H1 (cell line): ENCODE results near the gene R3HDM2. TPM values are rescaled to one million over a fixed set of nuclear protein-coding genes. Genes with fewer than 3 reads are reported as not detected.

Source experiments
- CTCF ChIA-PET: fragments of 300-600 bp; sonication (Branson Sonifier 250); formaldehyde crosslinking; loops from one replicate; lab custom pipeline; 2021; ENCODE audit not compliant: partially characterized antibody; lab: Charles Lee
- POLR2A ChIA-PET: fragments of 300-600 bp; sonication (Branson Sonifier 250); formaldehyde crosslinking; loops from one replicate; lab custom pipeline; 2021; ENCODE audit warnings: inconsistent platforms; ENCODE audit not compliant: partially characterized antibody; lab: Charles Lee
- DNase-seq, 2 experiments: peaks; one replicate each; pipeline versions ENCODE4 v3.0.0 to v3.0.0-alpha.2; 2010 to 2022; ENCODE audit warnings: low spot score in 2 of 2, low read depth in 1 of 2, mixed read lengths in 1 of 2
- FAIRE-seq: peaks from 2 replicates; lab custom pipeline; 2011; peaks lifted over from hg19 to GRCh38; lab: Jason Lieb, UNC
- H2AFZ ChIP-seq: 2 replicates; pipeline ENCODE4 v1.8.1; 2012; ENCODE audit warnings: low read length, inconsistent platforms
- H2AK5ac ChIP-seq: 2 replicates; pipeline ENCODE4 v1.6.1; 2013; ENCODE audit warnings: low read depth, low read length
- H2BK120ac ChIP-seq: replicated peaks from 2 replicates; pipeline ENCODE3; 2013; ENCODE audit warnings: low read depth, low read length, inconsistent platforms
- H2BK12ac ChIP-seq: 2 replicates; pipeline ENCODE4 v1.6.1; 2013; ENCODE audit warnings: low read depth, low read length
- H2BK15ac ChIP-seq: 2 replicates; pipeline ENCODE4 v1.6.1; 2013; ENCODE audit warnings: low read length
- H2BK20ac ChIP-seq: 2 replicates; pipeline ENCODE4 v1.6.1; 2013; ENCODE audit warnings: low read length
- H2BK5ac ChIP-seq: 2 replicates; pipeline ENCODE4 v1.6.1; 2013; ENCODE audit warnings: low read depth, low read length
- H3K14ac ChIP-seq: 2 replicates; pipeline ENCODE4 v1.6.1; 2013; ENCODE audit warnings: inconsistent platforms; ENCODE audit not compliant: insufficient read length
- H3K18ac ChIP-seq: 2 replicates; pipeline ENCODE4 v1.6.1; 2013; ENCODE audit warnings: low read length; ENCODE audit errors: extremely low read depth
- H3K23ac ChIP-seq: 2 replicates; pipeline ENCODE4 v1.6.1; 2013; ENCODE audit warnings: inconsistent platforms; ENCODE audit not compliant: insufficient read length
- H3K23me2 ChIP-seq: 2 replicates; pipeline ENCODE4 v1.6.1; 2013; ENCODE audit warnings: low read depth, low read length
- H3K27ac ChIP-seq: 2 replicates; pipeline ENCODE4 v1.6.1; 2011; ENCODE audit warnings: low read depth, low read length, inconsistent platforms
- H3K27me3 ChIP-seq, 4 experiments: replicated peaks in 1 of 4; 1 replicate in 1 of 4; 2 replicates in 3 of 4; pipeline versions ENCODE4 v1.6.1 to v1.8.1; 2011 to 2013; ENCODE audit warnings: low read length in 3 of 4, mild to moderate bottlenecking in 3 of 4, inconsistent platforms in 2 of 4, mixed read lengths in 2 of 4, moderate library complexity in 1 of 4; ENCODE audit not compliant: control insufficient read depth in 3 of 4, insufficient read depth in 3 of 4; ENCODE audit errors: extremely low read depth in 1 of 4
- H3K36me3 ChIP-seq, 4 experiments: 2 replicates each; pipeline versions ENCODE4 v1.6.1 to v1.8.1; 2011 to 2013; ENCODE audit warnings: mild to moderate bottlenecking in 4 of 4, low read length in 3 of 4, moderate library complexity in 2 of 4, control low read depth in 1 of 4, inconsistent platforms in 1 of 4; ENCODE audit not compliant: insufficient read depth in 4 of 4, control insufficient read depth in 2 of 4
- H3K4ac ChIP-seq: replicated peaks from 2 replicates; pipeline ENCODE3; 2013; ENCODE audit warnings: low read length, low read depth, mixed read lengths, inconsistent platforms; ENCODE audit not compliant: insufficient read length
- H3K4me1 ChIP-seq, 4 experiments: replicated peaks in 1 of 4; 1 replicate in 1 of 4; 2 replicates in 3 of 4; pipeline versions ENCODE4 v1.6.1 to v1.8.1; 2011 to 2013; ENCODE audit warnings: low read length in 3 of 4, inconsistent platforms in 2 of 4, mixed read lengths in 1 of 4; ENCODE audit not compliant: insufficient read depth in 4 of 4, control insufficient read depth in 3 of 4
- H3K4me2 ChIP-seq, 2 experiments: 2 replicates each; pipeline versions ENCODE4 v1.6.1 to v1.8.1; 2011 to 2013; ENCODE audit warnings: low read depth in 2 of 2, low read length in 2 of 2, control low read depth in 1 of 2, inconsistent platforms in 1 of 2, mild to moderate bottlenecking in 1 of 2; ENCODE audit not compliant: insufficient read depth in 1 of 2
- H3K4me3 ChIP-seq, 4 experiments: fragments of 200-600, 300-600 bp in 1 of 4; sonication (generic), shearing (Covaris generic), sonication (Bioruptor Twin) in 1 of 4; 2 replicates each; pipeline versions ENCODE4 v1.5.1 to v1.8.1; 2011 to 2016; ENCODE audit warnings: low read length in 4 of 4, low read depth in 3 of 4, control low read depth in 2 of 4, inconsistent platforms in 2 of 4, mild to moderate bottlenecking in 2 of 4, mixed read lengths in 1 of 4, moderate library complexity in 1 of 4; ENCODE audit not compliant: insufficient read depth in 2 of 4; ENCODE audit errors: extremely low read depth in 1 of 4
- H3K56ac ChIP-seq: replicated peaks from 2 replicates; pipeline ENCODE3; 2013; ENCODE audit warnings: low read depth, mild to moderate bottlenecking, mixed read lengths, low read length, inconsistent platforms; ENCODE audit not compliant: insufficient read length
- H3K79me1 ChIP-seq: 2 replicates; pipeline ENCODE4 v1.6.1; 2013; ENCODE audit warnings: low read depth, low read length, control low read depth
- H3K79me2 ChIP-seq, 2 experiments: 2 replicates each; pipeline versions ENCODE4 v1.6.1 to v1.8.1; 2012 to 2013; ENCODE audit warnings: low read length in 2 of 2, mild to moderate bottlenecking in 2 of 2, inconsistent platforms in 1 of 2; ENCODE audit not compliant: insufficient read depth in 2 of 2, control insufficient read depth in 1 of 2
- H3K9ac ChIP-seq, 4 experiments: replicated peaks in 1 of 4; 1 replicate in 1 of 4; 2 replicates in 3 of 4; pipeline versions ENCODE4 v1.6.1 to v1.8.1; 2011 to 2013; ENCODE audit warnings: low read depth in 3 of 4, low read length in 3 of 4, control low read depth in 2 of 4, mild to moderate bottlenecking in 2 of 4, moderate library complexity in 2 of 4, inconsistent platforms in 1 of 4; ENCODE audit errors: extremely low read depth in 1 of 4
- H3K9me3 ChIP-seq, 2 experiments: 2 replicates each; pipeline versions ENCODE4 v1.6.1 to v1.8.1; 2012 to 2013; ENCODE audit warnings: mild to moderate bottlenecking in 2 of 2, moderate library complexity in 2 of 2, control low read depth in 1 of 2, inconsistent platforms in 1 of 2, low read depth in 1 of 2, low read length in 1 of 2, mixed read lengths in 1 of 2; ENCODE audit not compliant: insufficient read depth in 2 of 2
- H4K20me1 ChIP-seq, 2 experiments: replicated peaks in 1 of 2; 2 replicates each; pipeline versions ENCODE3 to v1.8.1; 2011 to 2013; ENCODE audit warnings: inconsistent platforms in 2 of 2, low read length in 2 of 2, mild to moderate bottlenecking in 1 of 2; ENCODE audit not compliant: insufficient read depth in 2 of 2, control insufficient read depth in 1 of 2
- H4K5ac ChIP-seq: 2 replicates; pipeline ENCODE4 v1.6.1; 2013; ENCODE audit warnings: low read length, low read depth, mixed read lengths, inconsistent platforms; ENCODE audit not compliant: insufficient read length
- H4K8ac ChIP-seq: 2 replicates; pipeline ENCODE4 v1.8.0; 2013; ENCODE audit warnings: mild to moderate bottlenecking, moderate library complexity, low read length, inconsistent platforms; ENCODE audit not compliant: insufficient read depth; ENCODE audit errors: extremely low read depth
- H4K91ac ChIP-seq: replicated peaks from 2 replicates; pipeline ENCODE3; 2013; ENCODE audit warnings: low read length, mixed read lengths, inconsistent platforms; ENCODE audit not compliant: insufficient read length
- ASH2L ChIP-seq: fragments of 200-600, 300-600 bp; sonication (generic); IDR thresholded peaks from one replicate; pipeline ENCODE4 v1.7.1; 2017; ENCODE audit warnings: low read length
- KDM1A ChIP-seq: fragments of 200-600, 300-600 bp; sonication (generic); IDR thresholded peaks from 2 replicates; pipeline ENCODE4 v1.7.1; 2016; ENCODE audit warnings: mild to moderate bottlenecking, low read length, borderline replicate concordance
- KDM5A ChIP-seq: fragments of 200-600 bp; IDR thresholded peaks from 2 replicates; pipeline ENCODE4 v1.7.1; 2012; ENCODE audit warnings: mild to moderate bottlenecking, low read length, inconsistent platforms, mixed read lengths
- MAFK ChIP-seq: IDR thresholded peaks from 2 replicates; pipeline ENCODE4 v1.6.1; 2012; ENCODE audit warnings: low read depth, mild to moderate bottlenecking, improper control_type of control experiment, low read length
- POLR2AphosphoS5 ChIP-seq: IDR thresholded peaks from 2 replicates; pipeline ENCODE4 v1.6.1; 2011; ENCODE audit warnings: low read depth, low read length
- RXRA ChIP-seq: IDR thresholded peaks from 2 replicates; pipeline ENCODE4 v1.6.1; 2011; ENCODE audit warnings: low read depth, mild to moderate bottlenecking, low read length, moderate library complexity; ENCODE audit not compliant: insufficient read depth
- SRF ChIP-seq: IDR thresholded peaks from 2 replicates; pipeline ENCODE4 v1.6.1; 2011; ENCODE audit warnings: mild to moderate bottlenecking, low read depth, low read length, moderate library complexity
- YY1 ChIP-seq: IDR thresholded peaks from 2 replicates; pipeline ENCODE4 v1.6.1; 2011; ENCODE audit warnings: low read depth, mild to moderate bottlenecking, low read length
- WGBS, 2 experiments: shearing (Covaris generic) in 1 of 2; methylation state at CpG; one replicate each; pipeline versions ENCODE4 v1.1.6 to v1.1.7; 2013 to 2015; ENCODE audit warnings: low lambda C conversion rate in 2 of 2, mixed read lengths in 2 of 2, inconsistent platforms in 1 of 2, low coverage in 1 of 2, missing lambda C conversion rate in 1 of 2; ENCODE audit not compliant: insufficient replicate concordance in 2 of 2, insufficient coverage in 1 of 2, insufficient read length in 1 of 2; ENCODE audit errors: extremely low coverage in 1 of 2, missing lambda C conversion rate in 1 of 2; 5-methylcytosine and 5-hydroxymethylcytosine counted together
- polyA plus RNA-seq, 7 experiments: library from polyadenylated mRNA; depleted of rRNA in 3 of 7; stranded (reverse) in 5 of 7; unstranded in 2 of 7; fragments of >200 nt in 5 of 7; fragments of 200-250 nt in 2 of 7; gene quantifications; 1 replicate in 5 of 7; 2 replicates in 1 of 7; 4 replicates in 1 of 7; pipeline versions ENCODE4 v1.2.1 to v1.2.3, GENCODE V29; 2011 to 2013; ENCODE audit warnings: missing spikeins in 2 of 7, mixed read lengths in 2 of 7
- total RNA-seq: library from RNA; stranded (reverse); fragmentation: NEBNext Ultra II Directional; extraction: Animal tissue kit (Norgen Biotek cat#: 25700); gene quantifications from 2 replicates; pipeline ENCODE4 v1.2.1, GENCODE V29; 2021
- TF ChIP-seq, protein P1 (sequence below), 3 experiments: IDR thresholded peaks; 1 replicate in 2 of 3; 2 replicates in 1 of 3; pipeline versions ENCODE4 v1.5.1 to v1.6.1; 2011; ENCODE audit warnings: low read length in 3 of 3, mild to moderate bottlenecking in 3 of 3, inconsistent platforms in 2 of 3, low read depth in 1 of 3, moderate library complexity in 1 of 3; ENCODE audit not compliant: insufficient read depth in 1 of 3; ENCODE audit errors: control extremely low read depth in 1 of 3
- TF ChIP-seq, protein P2 (sequence below): IDR thresholded peaks from 2 replicates; pipeline ENCODE4 v1.6.1; 2011; ENCODE audit warnings: low read length, improper control_type of control experiment

R3HDM2 gene
- total and polyA plus RNA-seq, 2 of the 8 experiments (the other 6 are each of a cell fraction or from before 2014, with no cell fraction given), result 25.6 to 27.0 TPM

DNA sequence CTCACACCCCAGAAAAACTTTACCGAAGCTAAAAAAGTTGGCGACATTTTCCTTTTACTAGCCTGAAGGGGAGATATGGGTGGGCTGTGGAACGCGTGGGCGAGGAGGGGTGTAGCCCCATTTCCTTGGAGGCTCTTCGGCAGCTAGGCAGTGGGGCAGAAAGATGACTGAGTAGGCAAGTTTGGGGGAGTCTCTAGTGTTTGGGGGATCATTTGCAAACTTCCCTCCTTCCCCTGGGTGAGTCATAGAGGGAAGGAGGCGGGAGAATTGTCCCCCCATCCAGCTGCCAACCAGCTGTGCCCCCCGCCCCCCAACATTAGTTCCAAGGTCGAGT lies 31.0 kb upstream of the R3HDM2 start:
- Histone ChIP-seq H3K4me3 (peak overlapping the region; percentile 72 to 91 (median 86)), H3K4ac (peak overlapping the region; percentile 28), H2AFZ (no peak overlapping the region), H2BK15ac (peak overlapping the region; percentile 94; the same call in 1 of the 2 replicates), H2AK5ac (no peak overlapping the region), H2BK5ac (peak overlapping the region; percentile 98), H3K14ac (no peak overlapping the region), H2BK120ac (no peak overlapping the region), H2BK20ac (0 out of 2 replicates have a peak overlapping the region, but pooled peaks have one; percentile 43), H4K20me1 (no peaks in the 10 kb centered on the region), H4K5ac (peak overlapping the region; percentile 40), H3K18ac (peak overlapping the region; percentile 98), H3K23me2 (peaks cover 4% of the 10 kb centered on the region; the same call in 1 of the 2 replicates), H4K8ac (peak overlapping the region; percentile 60), H3K4me1 (peaks cover 0 to 7% (median 2%) of the 10 kb centered on the region in 4 experiments; a peak in 4 of 7 replicates), H3K27me3 (no peaks in the 10 kb centered on the region), H4K91ac (no peak overlapping the region), H3K23ac (peak overlapping the region; percentile 18), H3K4me2 (peak overlapping the region; percentile 84 to 95), H3K36me3 (peaks cover 0 to 3% (median under 1%) of the 10 kb centered on the region in 4 experiments; a peak in 4 of 8 replicates), H3K9ac (peak overlapping the region in 3 of 4 experiments; percentile 65 to 83 (median 72); a peak in 6 of 7 replicates), H3K27ac (peak overlapping the region; percentile 80), H3K9me3 (no peaks in the 10 kb centered on the region), H3K79me2 (peaks cover 0 to 11% of the 10 kb centered on the region in 2 experiments; a peak in 1 of 4 replicates), H3K79me1 (no peaks in the 10 kb centered on the region), H2BK12ac (peak overlapping the region; percentile 90), H3K56ac (peak overlapping the region; percentile 37)
- POLR2A ChIA-PET, result interaction anchor here (1.0 to 6.4 kb wide), 8 partner anchors 7 to 230 kb away, joined by 3 to 51 read pairs (median 5); partner anchors contain the start of genes INHBE and SHMT2
- DNase-seq (no peak), FAIRE-seq (no peak)
- CTCF ChIA-PET, result interaction anchor here (0.6 to 18.5 kb wide), 14 partner anchors 9 to 336 kb away, joined by 3 to 478 read pairs (median 4); partner anchors contain the start of genes ARHGAP9, MARS1 and STAC3
- 4% methylated on average over 9 of the region's 9 CpGs; no CpG with 5 or more reads in 1 of the 2 experiments for WGBS, 2 experiments
- no peak for TF ChIP-seq RXRA
- no peak for TF ChIP-seq POLR2AphosphoS5
- no peak for TF ChIP-seq MAFK
- TF ChIP-seq KDM1A, result no peak
- TF ChIP-seq, protein P1, sequence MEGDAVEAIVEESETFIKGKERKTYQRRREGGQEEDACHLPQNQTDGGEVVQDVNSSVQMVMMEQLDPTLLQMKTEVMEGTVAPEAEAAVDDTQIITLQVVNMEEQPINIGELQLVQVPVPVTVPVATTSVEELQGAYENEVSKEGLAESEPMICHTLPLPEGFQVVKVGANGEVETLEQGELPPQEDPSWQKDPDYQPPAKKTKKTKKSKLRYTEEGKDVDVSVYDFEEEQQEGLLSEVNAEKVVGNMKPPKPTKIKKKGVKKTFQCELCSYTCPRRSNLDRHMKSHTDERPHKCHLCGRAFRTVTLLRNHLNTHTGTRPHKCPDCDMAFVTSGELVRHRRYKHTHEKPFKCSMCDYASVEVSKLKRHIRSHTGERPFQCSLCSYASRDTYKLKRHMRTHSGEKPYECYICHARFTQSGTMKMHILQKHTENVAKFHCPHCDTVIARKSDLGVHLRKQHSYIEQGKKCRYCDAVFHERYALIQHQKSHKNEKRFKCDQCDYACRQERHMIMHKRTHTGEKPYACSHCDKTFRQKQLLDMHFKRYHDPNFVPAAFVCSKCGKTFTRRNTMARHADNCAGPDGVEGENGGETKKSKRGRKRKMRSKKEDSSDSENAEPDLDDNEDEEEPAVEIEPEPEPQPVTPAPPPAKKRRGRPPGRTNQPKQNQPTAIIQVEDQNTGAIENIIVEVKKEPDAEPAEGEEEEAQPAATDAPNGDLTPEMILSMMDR (IDR thresholded peaks at IDR 0.05; ENCODE audit: control extremely low read depth in 1 of 3, insufficient read depth in 1 of 3, low read depth in 1 of 3, low read length in 3 of 3), result no peak
- no peak for TF ChIP-seq SRF
- peak; percentile 4 for TF ChIP-seq ASH2L
- TF ChIP-seq, protein P2, sequence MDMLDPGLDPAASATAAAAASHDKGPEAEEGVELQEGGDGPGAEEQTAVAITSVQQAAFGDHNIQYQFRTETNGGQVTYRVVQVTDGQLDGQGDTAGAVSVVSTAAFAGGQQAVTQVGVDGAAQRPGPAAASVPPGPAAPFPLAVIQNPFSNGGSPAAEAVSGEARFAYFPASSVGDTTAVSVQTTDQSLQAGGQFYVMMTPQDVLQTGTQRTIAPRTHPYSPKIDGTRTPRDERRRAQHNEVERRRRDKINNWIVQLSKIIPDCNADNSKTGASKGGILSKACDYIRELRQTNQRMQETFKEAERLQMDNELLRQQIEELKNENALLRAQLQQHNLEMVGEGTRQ, result no peak
- TF ChIP-seq YY1, result no peak
- no peak for TF ChIP-seq KDM5A
